HTR-8/SVneo (cell line): Measurements from ENCODE around the gene PUDP.
"Not testable (repeated sequence)": the region's sequence is repeated elsewhere in the genome, so short reads cannot be mapped to it uniquely, and the experiment has no call there.

ENCODE experiments used
- DNase-seq: peaks from one replicate; pipeline ENCODE4 v3.0.0; 2011; ENCODE audit warnings: low spot score, mixed read lengths; ENCODE audit not compliant: insufficient read length
- FAIRE-seq: peaks from 2 replicates; lab custom pipeline; 2011; peaks lifted over from hg19 to GRCh38; lab: Jason Lieb, UNC

Gene PUDP

GRCh38 chrX:7147978-7148854 is at the start of gene PUDP:
TSS of gene PUDP (minus strand) at chrX:7148153. CDS start at chrX:7148113, 40 bp downstream.
- FAIRE-seq: peak; percentile 92
- DNase-seq: peak; percentile 93

GRCh38 chrX:7194606-7195005 is 46.7 kb upstream of the PUDP start:
- FAIRE-seq: no peak
- no peak for DNase-seq

GRCh38 chrX:7192871-7193270 is 44.9 kb upstream of the PUDP start:
- DNase-seq (no peak), FAIRE-seq (no peak)

- DNase-seq: no peak
- FAIRE-seq: no peak
These were observed 43.7 kb upstream of the PUDP start for GRCh38 chrX:7191681-7192110.

- no peak for DNase-seq
- no peak for FAIRE-seq
These were observed 42.2 kb upstream of the PUDP start for GRCh38 chrX:7190157-7190556.

- no peak for DNase-seq
- FAIRE-seq: no peak
These were observed 40.7 kb upstream of the PUDP start for GRCh38 chrX:7188672-7189071.

- DNase-seq (no peak), FAIRE-seq (no peak)
These were observed 36.9 kb upstream of the PUDP start for GRCh38 chrX:7184816-7185215.

GRCh38 chrX:7179446-7179845 is 31.5 kb upstream of the PUDP start:
- FAIRE-seq: no peak
- DNase-seq: no peak

- not testable (repeated sequence) for FAIRE-seq, DNase-seq
These were observed 30.9 kb upstream of the PUDP start for GRCh38 chrX:7178859-7179258.

GRCh38 chrX:7170898-7171297 is 22.9 kb upstream of the PUDP start:
- DNase-seq (no peak), FAIRE-seq (no peak)

GRCh38 chrX:7169627-7170026 is 21.7 kb upstream of the PUDP start:
- DNase-seq (no peak), FAIRE-seq (no peak)

- FAIRE-seq (no peak), DNase-seq (no peak)
These were observed 20.4 kb upstream of the PUDP start for GRCh38 chrX:7168371-7168770.

- FAIRE-seq (no peak), DNase-seq (no peak)
These were observed 16.2 kb upstream of the PUDP start for GRCh38 chrX:7164174-7164573.

- FAIRE-seq: no peak
- no peak for DNase-seq
These were observed 15.3 kb upstream of the PUDP start for GRCh38 chrX:7163146-7163677.

- no peak for FAIRE-seq
- DNase-seq: no peak
These were observed 11.4 kb upstream of the PUDP start for GRCh38 chrX:7159149-7159861.

- DNase-seq (no peak), FAIRE-seq (no peak)
These were observed 10.6 kb upstream of the PUDP start for GRCh38 chrX:7158468-7158990.

- DNase-seq (no peak), FAIRE-seq (no peak)
These were observed 8.9 kb upstream of the PUDP start for GRCh38 chrX:7156879-7157278.

- no peak for FAIRE-seq
- DNase-seq: no peak
These were observed 7.2 kb upstream of the PUDP start for GRCh38 chrX:7155163-7155562.

- no peak for FAIRE-seq
These were observed 6.2 kb upstream of the PUDP start for GRCh38 chrX:7154041-7154597.

GRCh38 chrX:7153231-7153630 is 5.3 kb upstream of the PUDP start:
- no peak for DNase-seq
- no peak for FAIRE-seq

More at GRCh38 chrX:7154041-7154597, 6.2 kb upstream of the PUDP start:
- no peak for DNase-seq

GRCh38 chrX:7149411-7149810 is 1.5 kb upstream of the PUDP start:
- DNase-seq: no peak
- FAIRE-seq: no peak
